Measurements from ENCODE around the gene GOLGA6L7. TPM values are rescaled to one million over a fixed set of nuclear protein-coding genes. Genes with fewer than 3 reads are reported as not detected.

GOLGA6L7 gene
- total and polyA plus RNA-seq, 2 of the 13 experiments (the other 11 are each of a cell fraction or from before 2014, with no cell fraction given) = not detected

DNA sequence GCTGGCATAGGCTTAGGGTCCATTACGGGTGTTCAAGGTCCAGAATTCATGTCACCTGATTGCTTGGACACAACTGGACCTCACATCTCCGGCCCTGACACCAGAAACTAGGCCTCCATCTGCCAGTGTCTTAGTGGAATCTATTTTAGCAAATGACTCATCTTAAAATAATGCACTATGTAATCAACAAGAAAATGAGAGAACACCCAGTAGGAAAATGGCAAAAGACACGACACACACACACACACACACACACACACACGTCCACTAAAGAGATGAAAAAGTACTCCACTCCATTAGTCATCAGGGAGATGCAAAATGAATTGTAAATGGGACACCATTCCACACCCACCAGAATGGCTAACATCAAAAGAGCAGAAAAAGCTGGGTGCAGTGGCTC lies 48.5 kb upstream of the GOLGA6L7 start:
- H3K9ac ChIP-seq (ENCODE audit: insufficient read depth, low read depth, low read length) = no peak overlapping the region
- POLR2A ChIA-PET = no interaction called here
- H3K4me2 ChIP-seq (ENCODE audit: low read depth, low read length) = no peak overlapping the region
- ATAC-seq (no peak), DNase-seq (ENCODE audit: low spot score) (peak; percentile 10), FAIRE-seq (no peak)
- no peaks in the 10 kb centered on the region for H3K36me3 ChIP-seq (replicated peaks in 1 of 2; ENCODE audit: control insufficient read depth in 1 of 2, insufficient read depth in 2 of 2, low read length in 2 of 2)
- 0 out of 5 replicates have a peak, but pooled peaks cover 0 to 3% of the 10 kb centered on the region in 2 experiments for H3K27me3 ChIP-seq (ENCODE audit: control insufficient read depth in 1 of 2, insufficient read depth in 2 of 2, low read length in 2 of 2)
- in situ Hi-C loops (cut with HindIII; ENCODE audit: extremely low pct_ligation_motif_present, low pct_unique_long_range_greater_than_20kb) (no loop called here), intact Hi-C loops (cut with micrococcal nuclease; ENCODE audit: unreplicated experiment) (no loop called here)
- WGBS (ENCODE audit: low lambda C conversion rate) = 16% methylated on average over 4 of the region's 4 CpGs
- H3K4me1 ChIP-seq (ENCODE audit: insufficient read depth, low read length) = no peaks in the 10 kb centered on the region
- no peaks in the 10 kb centered on the region for H3K9me3 ChIP-seq (ENCODE audit: low read length)
- no peaks in the 10 kb centered on the region for H3K79me2 ChIP-seq (ENCODE audit: insufficient read depth, low read length)
- no peak overlapping the region for H3K27ac ChIP-seq (ENCODE audit: extremely low read length, insufficient read depth, low read length)
- BruUV-seq (replicated peaks) = no TSS peak
- no peaks in the 10 kb centered on the region for H4K20me1 ChIP-seq (ENCODE audit: insufficient read depth, low read length)
- H2AFZ ChIP-seq (ENCODE audit: low read length) = no peak overlapping the region
- H3K4me3 ChIP-seq (replicated peaks in 1 of 3; ENCODE audit: insufficient read depth in 1 of 3, low read depth in 2 of 3, low read length in 3 of 3) = no peak overlapping the region
- TF ChIP-seq ZNF446 (CRISPR knock-in tag; IDR thresholded peaks at IDR 0.05) (no peak), WIZ (CRISPR knock-in tag; IDR thresholded peaks at IDR 0.05) (no peak), ZFP1 (CRISPR knock-in tag; IDR thresholded peaks at IDR 0.05) (no peak), CAMTA2 (CRISPR knock-in tag; IDR thresholded peaks at IDR 0.05; ENCODE audit: borderline replicate concordance) (no peak), JUN (CRISPR knock-in tag; IDR thresholded peaks at IDR 0.05) (no peak), ZBTB33 (CRISPR knock-in tag; IDR thresholded peaks at IDR 0.05) (no peak), TOE1 (CRISPR knock-in tag; IDR thresholded peaks at IDR 0.05) (no peak), MATR3 (CRISPR knock-in tag; IDR thresholded peaks at IDR 0.05) (no peak), SMAD9 (CRISPR knock-in tag; IDR thresholded peaks at IDR 0.05) (no peak)
- TF ChIP-seq, protein P1, sequence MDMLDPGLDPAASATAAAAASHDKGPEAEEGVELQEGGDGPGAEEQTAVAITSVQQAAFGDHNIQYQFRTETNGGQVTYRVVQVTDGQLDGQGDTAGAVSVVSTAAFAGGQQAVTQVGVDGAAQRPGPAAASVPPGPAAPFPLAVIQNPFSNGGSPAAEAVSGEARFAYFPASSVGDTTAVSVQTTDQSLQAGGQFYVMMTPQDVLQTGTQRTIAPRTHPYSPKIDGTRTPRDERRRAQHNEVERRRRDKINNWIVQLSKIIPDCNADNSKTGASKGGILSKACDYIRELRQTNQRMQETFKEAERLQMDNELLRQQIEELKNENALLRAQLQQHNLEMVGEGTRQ (IDR thresholded peaks at IDR 0.05; ENCODE audit: low read depth, low read length) = no peak
- TF ChIP-seq, protein P1 (CRISPR knock-in tag; IDR thresholded peaks at IDR 0.05; ENCODE audit: borderline replicate concordance) = no peak
- TF ChIP-seq, protein P2, sequence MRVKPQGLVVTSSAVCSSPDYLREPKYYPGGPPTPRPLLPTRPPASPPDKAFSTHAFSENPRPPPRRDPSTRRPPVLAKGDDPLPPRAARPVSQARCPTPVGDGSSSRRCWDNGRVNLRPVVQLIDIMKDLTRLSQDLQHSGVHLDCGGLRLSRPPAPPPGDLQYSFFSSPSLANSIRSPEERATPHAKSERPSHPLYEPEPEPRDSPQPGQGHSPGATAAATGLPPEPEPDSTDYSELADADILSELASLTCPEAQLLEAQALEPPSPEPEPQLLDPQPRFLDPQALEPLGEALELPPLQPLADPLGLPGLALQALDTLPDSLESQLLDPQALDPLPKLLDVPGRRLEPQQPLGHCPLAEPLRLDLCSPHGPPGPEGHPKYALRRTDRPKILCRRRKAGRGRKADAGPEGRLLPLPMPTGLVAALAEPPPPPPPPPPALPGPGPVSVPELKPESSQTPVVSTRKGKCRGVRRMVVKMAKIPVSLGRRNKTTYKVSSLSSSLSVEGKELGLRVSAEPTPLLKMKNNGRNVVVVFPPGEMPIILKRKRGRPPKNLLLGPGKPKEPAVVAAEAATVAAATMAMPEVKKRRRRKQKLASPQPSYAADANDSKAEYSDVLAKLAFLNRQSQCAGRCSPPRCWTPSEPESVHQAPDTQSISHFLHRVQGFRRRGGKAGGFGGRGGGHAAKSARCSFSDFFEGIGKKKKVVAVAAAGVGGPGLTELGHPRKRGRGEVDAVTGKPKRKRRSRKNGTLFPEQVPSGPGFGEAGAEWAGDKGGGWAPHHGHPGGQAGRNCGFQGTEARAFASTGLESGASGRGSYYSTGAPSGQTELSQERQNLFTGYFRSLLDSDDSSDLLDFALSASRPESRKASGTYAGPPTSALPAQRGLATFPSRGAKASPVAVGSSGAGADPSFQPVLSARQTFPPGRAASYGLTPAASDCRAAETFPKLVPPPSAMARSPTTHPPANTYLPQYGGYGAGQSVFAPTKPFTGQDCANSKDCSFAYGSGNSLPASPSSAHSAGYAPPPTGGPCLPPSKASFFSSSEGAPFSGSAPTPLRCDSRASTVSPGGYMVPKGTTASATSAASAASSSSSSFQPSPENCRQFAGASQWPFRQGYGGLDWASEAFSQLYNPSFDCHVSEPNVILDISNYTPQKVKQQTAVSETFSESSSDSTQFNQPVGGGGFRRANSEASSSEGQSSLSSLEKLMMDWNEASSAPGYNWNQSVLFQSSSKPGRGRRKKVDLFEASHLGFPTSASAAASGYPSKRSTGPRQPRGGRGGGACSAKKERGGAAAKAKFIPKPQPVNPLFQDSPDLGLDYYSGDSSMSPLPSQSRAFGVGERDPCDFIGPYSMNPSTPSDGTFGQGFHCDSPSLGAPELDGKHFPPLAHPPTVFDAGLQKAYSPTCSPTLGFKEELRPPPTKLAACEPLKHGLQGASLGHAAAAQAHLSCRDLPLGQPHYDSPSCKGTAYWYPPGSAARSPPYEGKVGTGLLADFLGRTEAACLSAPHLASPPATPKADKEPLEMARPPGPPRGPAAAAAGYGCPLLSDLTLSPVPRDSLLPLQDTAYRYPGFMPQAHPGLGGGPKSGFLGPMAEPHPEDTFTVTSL (CRISPR knock-in tag; IDR thresholded peaks at IDR 0.05; ENCODE audit: borderline replicate concordance) = no peak
- CTCF ChIA-PET (ENCODE audit: low intra/inter-chr PET ratio, low total read pairs) = no interaction called here

Measured in HepG2 (cell line).